Panc1 (cell line): ENCODE results near the gene SCNN1B. TPM values are rescaled to one million over a fixed set of nuclear protein-coding genes. Genes with fewer than 3 reads are reported as not detected.

Source experiments
- ATAC-seq: fragments of 200-7000 bp; cut with Tn5 transposase; 2 replicates; pipeline ENCODE4 v1.9.1; 2020; ENCODE audit warnings: mild to moderate bottlenecking, moderate library complexity
- BruUV-seq: library from RNA; stranded (reverse); fragments of 400-500 nt; replicated peaks from 2 replicates; lab custom pipeline; 2021; lab: Mats Ljungman, UMichigan
- CTCF ChIA-PET: fragments of 300-600 bp; sonication (Branson Sonifier 250); formaldehyde crosslinking; loops from one replicate; lab custom pipeline; 2022; ENCODE audit warnings: antibody characterized with exemption; lab: Charles Lee
- POLR2A ChIA-PET: fragments of 300-600 bp; sonication (Branson Sonifier 250); formaldehyde crosslinking; loops from one replicate; lab custom pipeline; 2022; ENCODE audit warnings: antibody characterized with exemption; lab: Charles Lee
- DNase-seq: peaks from one replicate; pipeline ENCODE4 v3.0.0-alpha.2; 2010; ENCODE audit warnings: low read depth, low spot score
- H3K27ac ChIP-seq: 2 replicates; pipeline ENCODE4 v1.5.1; 2011; ENCODE audit warnings: mild to moderate bottlenecking, low read length, inconsistent platforms
- H3K27me3 ChIP-seq: fragments of 200-500 bp; sonication (Bioruptor generic); 2 replicates; pipeline ENCODE4 v1.6.0; 2014; ENCODE audit warnings: low read length, inconsistent platforms; ENCODE audit not compliant: control insufficient read depth, insufficient read depth
- H3K36me3 ChIP-seq: fragments of 200-500 bp; sonication (Bioruptor generic); 2 replicates; pipeline ENCODE4 v1.5.1; 2014; ENCODE audit warnings: inconsistent platforms, mild to moderate bottlenecking, low read length, moderate library complexity; ENCODE audit not compliant: control insufficient read depth, insufficient read depth
- H3K4me1 ChIP-seq: 2 replicates; pipeline ENCODE4 v1.5.1; 2011; ENCODE audit warnings: inconsistent platforms, mild to moderate bottlenecking, low read length, moderate library complexity; ENCODE audit not compliant: control insufficient read depth, insufficient read depth
- H3K4me3 ChIP-seq, 2 experiments: 2 replicates each; pipeline ENCODE4 v1.5.1; 2011 to 2012; ENCODE audit warnings: low read depth in 2 of 2, low read length in 2 of 2, mild to moderate bottlenecking in 2 of 2, inconsistent platforms in 1 of 2, moderate library complexity in 1 of 2
- H3K9me3 ChIP-seq: fragments of 200-500 bp; sonication (Bioruptor generic); 2 replicates; pipeline ENCODE4 v1.5.1; 2014; ENCODE audit warnings: low read depth, mild to moderate bottlenecking, inconsistent platforms, low read length, moderate library complexity; ENCODE audit not compliant: control insufficient read depth, insufficient read depth
- POLR2AphosphoS5 ChIP-seq: IDR thresholded peaks from 2 replicates; pipeline ENCODE4 v1.6.1; 2012; ENCODE audit warnings: mild to moderate bottlenecking, low read depth, low read length, moderate library complexity
- SIN3A ChIP-seq: IDR thresholded peaks from 2 replicates; pipeline ENCODE4 v1.6.1; 2012; ENCODE audit warnings: low read depth, mild to moderate bottlenecking, low read length, moderate library complexity, borderline replicate concordance; ENCODE audit not compliant: insufficient read depth
- TCF7L2 ChIP-seq: IDR thresholded peaks from 2 replicates; pipeline ENCODE4 v1.6.1; 2011; ENCODE audit warnings: mild to moderate bottlenecking, low read depth, low read length, inconsistent platforms
- in situ Hi-C: cut with HindIII; loops from 2 replicates; pipeline ENCODE4 v1.10.0; 2016; ENCODE audit warnings: low sequenced_read_pairs, low pct_unique_long_range_greater_than_20kb
- intact Hi-C: fragments of 100-400 bp; cut with micrococcal nuclease; formaldehyde crosslinking; loops from one replicate; pipeline ENCODE4 v1.10.0; 2022; ENCODE audit not compliant: unreplicated experiment
- total RNA-seq: library from RNA; stranded (reverse); gene quantifications from one replicate; pipeline ENCODE4 v1.2.1, GENCODE V29; 2021; ENCODE audit not compliant: unreplicated experiment
- TF ChIP-seq, protein P1 (sequence below): fragments of 450-650 bp; IDR thresholded peaks from 2 replicates; pipeline ENCODE4 v1.5.1; 2017; ENCODE audit warnings: mild to moderate bottlenecking
- TF ChIP-seq, protein P2 (sequence below), 2 experiments: IDR thresholded peaks; 2 replicates each; pipeline ENCODE4 v1.6.1; 2011 to 2012; ENCODE audit warnings: low read depth in 2 of 2, control low read depth in 1 of 2, low read length in 1 of 2, mild to moderate bottlenecking in 1 of 2, moderate library complexity in 1 of 2; ENCODE audit not compliant: insufficient read depth in 1 of 2

SCNN1B gene
- total RNA-seq, 1 experiment from 2014 or later = 10.7 TPM

DNA sequence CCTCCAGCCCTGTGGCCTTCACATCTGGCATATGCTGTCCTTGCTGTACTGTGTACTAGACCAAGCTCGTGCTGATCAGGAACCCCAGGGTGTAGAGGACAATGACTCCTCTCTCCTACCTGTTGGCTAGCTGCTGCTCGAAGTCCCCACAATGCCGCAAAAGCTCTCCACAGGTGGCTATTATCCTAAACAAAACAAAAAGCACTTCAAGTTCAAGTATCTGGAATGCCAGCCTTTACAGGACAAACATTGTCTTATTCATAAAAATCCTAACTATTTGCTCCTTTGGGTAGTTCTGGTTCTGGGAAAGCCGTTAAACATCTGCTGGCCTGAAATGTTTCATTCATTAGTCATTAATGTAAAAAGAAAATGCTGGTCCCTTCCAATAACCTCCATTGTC, 108.1 kb downstream of the SCNN1B start:
- in situ Hi-C loops = no loop called here
- BruUV-seq = no TSS peak
- Histone ChIP-seq H3K4me3 (no peak overlapping the region), H3K4me1 (peaks cover 26% of the 10 kb centered on the region), H3K27me3 (no peaks in the 10 kb centered on the region), H3K9me3 (no peaks in the 10 kb centered on the region), H3K27ac (peak overlapping the region; percentile 73; the same call in 1 of the 2 replicates), H3K36me3 (peaks cover 6% of the 10 kb centered on the region)
- CTCF ChIA-PET = no interaction called here
- no peak for DNase-seq
- POLR2A ChIA-PET = no interaction called here
- intact Hi-C loops = no loop called here
- TF ChIP-seq, protein P1, sequence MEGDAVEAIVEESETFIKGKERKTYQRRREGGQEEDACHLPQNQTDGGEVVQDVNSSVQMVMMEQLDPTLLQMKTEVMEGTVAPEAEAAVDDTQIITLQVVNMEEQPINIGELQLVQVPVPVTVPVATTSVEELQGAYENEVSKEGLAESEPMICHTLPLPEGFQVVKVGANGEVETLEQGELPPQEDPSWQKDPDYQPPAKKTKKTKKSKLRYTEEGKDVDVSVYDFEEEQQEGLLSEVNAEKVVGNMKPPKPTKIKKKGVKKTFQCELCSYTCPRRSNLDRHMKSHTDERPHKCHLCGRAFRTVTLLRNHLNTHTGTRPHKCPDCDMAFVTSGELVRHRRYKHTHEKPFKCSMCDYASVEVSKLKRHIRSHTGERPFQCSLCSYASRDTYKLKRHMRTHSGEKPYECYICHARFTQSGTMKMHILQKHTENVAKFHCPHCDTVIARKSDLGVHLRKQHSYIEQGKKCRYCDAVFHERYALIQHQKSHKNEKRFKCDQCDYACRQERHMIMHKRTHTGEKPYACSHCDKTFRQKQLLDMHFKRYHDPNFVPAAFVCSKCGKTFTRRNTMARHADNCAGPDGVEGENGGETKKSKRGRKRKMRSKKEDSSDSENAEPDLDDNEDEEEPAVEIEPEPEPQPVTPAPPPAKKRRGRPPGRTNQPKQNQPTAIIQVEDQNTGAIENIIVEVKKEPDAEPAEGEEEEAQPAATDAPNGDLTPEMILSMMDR = no peak
- no peak for TF ChIP-seq POLR2AphosphoS5
- ATAC-seq = no peak

DNA sequence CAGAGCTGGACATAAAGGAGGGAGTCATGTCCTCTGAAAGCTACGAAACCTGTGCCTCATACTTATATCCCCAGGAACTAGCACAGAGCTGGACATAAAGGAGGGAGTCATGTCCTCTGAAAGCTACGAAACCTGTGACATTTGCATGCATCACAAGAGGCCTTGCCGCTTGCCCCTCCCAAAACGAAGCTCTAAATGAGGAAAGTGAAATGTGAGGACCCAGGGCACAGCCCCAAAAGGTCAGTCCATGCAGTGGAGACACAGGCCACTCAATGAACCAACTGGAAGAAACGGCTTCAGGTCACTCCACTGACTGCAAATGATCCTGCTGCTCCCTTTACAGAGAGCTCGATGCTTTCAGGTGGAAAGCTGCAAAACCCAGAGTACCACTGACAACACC, 112.6 kb downstream of the SCNN1B start:
- intact Hi-C loops (no loop called here), in situ Hi-C loops (no loop called here)
- Histone ChIP-seq H3K36me3 (peaks cover 2% of the 10 kb centered on the region; the same call in 1 of the 2 replicates), H3K9me3 (no peaks in the 10 kb centered on the region), H3K27ac (no peak overlapping the region), H3K4me1 (peaks cover 5% of the 10 kb centered on the region; the same call in 1 of the 2 replicates), H3K27me3 (no peaks in the 10 kb centered on the region), H3K4me3 (no peak overlapping the region)
- BruUV-seq = no TSS peak
- no peak for ATAC-seq
- no peak for DNase-seq
- TF ChIP-seq POLR2AphosphoS5 (no peak), SIN3A (no peak), TCF7L2 (no peak)
- TF ChIP-seq, protein P1 = no peak
- TF ChIP-seq, protein P2, sequence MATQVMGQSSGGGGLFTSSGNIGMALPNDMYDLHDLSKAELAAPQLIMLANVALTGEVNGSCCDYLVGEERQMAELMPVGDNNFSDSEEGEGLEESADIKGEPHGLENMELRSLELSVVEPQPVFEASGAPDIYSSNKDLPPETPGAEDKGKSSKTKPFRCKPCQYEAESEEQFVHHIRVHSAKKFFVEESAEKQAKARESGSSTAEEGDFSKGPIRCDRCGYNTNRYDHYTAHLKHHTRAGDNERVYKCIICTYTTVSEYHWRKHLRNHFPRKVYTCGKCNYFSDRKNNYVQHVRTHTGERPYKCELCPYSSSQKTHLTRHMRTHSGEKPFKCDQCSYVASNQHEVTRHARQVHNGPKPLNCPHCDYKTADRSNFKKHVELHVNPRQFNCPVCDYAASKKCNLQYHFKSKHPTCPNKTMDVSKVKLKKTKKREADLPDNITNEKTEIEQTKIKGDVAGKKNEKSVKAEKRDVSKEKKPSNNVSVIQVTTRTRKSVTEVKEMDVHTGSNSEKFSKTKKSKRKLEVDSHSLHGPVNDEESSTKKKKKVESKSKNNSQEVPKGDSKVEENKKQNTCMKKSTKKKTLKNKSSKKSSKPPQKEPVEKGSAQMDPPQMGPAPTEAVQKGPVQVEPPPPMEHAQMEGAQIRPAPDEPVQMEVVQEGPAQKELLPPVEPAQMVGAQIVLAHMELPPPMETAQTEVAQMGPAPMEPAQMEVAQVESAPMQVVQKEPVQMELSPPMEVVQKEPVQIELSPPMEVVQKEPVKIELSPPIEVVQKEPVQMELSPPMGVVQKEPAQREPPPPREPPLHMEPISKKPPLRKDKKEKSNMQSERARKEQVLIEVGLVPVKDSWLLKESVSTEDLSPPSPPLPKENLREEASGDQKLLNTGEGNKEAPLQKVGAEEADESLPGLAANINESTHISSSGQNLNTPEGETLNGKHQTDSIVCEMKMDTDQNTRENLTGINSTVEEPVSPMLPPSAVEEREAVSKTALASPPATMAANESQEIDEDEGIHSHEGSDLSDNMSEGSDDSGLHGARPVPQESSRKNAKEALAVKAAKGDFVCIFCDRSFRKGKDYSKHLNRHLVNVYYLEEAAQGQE (IDR thresholded peaks at IDR 0.05; ENCODE audit: insufficient read depth in 1 of 2, low read depth in 2 of 2, low read length in 1 of 2) = no peak
- ChIA-PET CTCF (no interaction called here), POLR2A (no interaction called here)
